CD4-positive, alpha-beta T cell treated with Interleukin-4 for 4 hours (primary cell): Measurements from ENCODE around the gene PSTPIP2.
"Not testable (repeated sequence)": the region's sequence is repeated elsewhere in the genome, so short reads cannot be mapped to it uniquely, and the experiment has no call there.

Experiments
- DNase-seq: peaks from one replicate; pipeline ENCODE4 v3.0.0-alpha.2; 2020

Gene PSTPIP2

DNA sequence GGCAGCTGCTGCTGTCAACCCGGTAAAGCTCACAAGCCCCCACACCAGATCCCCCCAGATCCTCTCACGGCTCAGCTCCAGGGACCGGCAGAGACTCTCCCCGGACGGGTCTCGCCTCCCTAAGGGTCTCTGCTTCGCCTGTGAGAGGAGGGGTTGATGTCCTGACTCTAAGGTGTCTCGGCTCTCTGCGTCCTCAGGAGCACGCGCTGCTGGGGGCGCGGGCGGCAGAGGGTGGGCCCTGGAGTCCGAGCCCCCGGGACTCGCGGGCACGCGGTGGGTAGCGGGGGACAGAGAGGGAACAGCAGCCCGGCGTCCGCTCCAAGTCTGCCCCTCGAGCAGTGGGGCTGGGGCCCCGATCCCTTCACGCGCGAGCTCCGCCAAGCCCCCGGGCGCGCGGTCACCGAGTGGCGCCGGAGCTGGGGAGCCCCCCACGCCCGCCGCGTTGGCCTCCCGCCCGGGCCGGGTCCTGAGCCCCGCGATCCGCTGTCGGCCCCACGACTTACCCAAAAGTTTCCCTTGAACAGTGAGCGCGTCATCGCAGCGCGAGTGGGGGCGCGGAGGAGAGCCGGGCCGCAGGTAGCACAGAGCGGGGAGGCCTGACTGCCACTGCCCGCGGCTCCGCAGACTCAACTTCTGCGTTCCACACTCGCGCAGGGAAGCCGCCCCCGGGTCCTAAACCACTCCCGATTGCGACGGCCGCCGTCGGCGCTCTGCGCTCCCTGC lies at the start of gene PSTPIP2:
PSTPIP2 (minus strand) TSS at position 608 of the 723 bp plus-strand sequence; CDS start at position 536, 72 bp downstream.
- peak; percentile 59 for DNase-seq

GRCh38 chr18:46113751-46114150 lies 41.7 kb upstream of the PSTPIP2 start:
- no peak for DNase-seq

GRCh38 chr18:46110406-46110805 lies 38.3 kb upstream of the PSTPIP2 start:
- no peak for DNase-seq

DNA sequence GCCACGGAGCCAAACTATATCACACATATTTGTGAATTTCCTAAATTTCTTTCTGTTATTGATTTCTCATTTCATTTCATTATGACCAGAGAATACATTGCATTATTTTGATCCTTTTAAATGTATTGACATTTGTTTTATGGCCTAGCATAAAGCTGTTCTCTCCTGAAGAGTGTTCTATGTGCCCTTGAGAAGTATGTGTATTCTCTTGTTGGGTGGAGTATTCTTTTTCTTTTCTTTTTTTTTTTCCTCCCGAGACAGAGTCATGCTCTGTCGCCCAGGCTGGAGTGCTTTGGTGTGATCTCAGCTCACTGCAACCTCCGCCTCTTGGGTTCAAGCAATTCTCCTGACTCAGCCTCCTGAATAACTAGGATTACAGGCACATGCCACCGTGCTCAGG lies 37.3 kb upstream of the PSTPIP2 start:
- no peak for DNase-seq

- peak; percentile 83 for DNase-seq
Measured at GRCh38 chr18:46104128-46104911, 32.3 kb upstream of the PSTPIP2 start, which contains the start of gene HAUS1. HAUS1 (plus strand) TSS chr18:46104385; CDS start chr18:46104412, 27 bp downstream.

- DNase-seq = no peak
Measured at GRCh38 chr18:46099463-46099862, 27.4 kb upstream of the PSTPIP2 start.

DNA sequence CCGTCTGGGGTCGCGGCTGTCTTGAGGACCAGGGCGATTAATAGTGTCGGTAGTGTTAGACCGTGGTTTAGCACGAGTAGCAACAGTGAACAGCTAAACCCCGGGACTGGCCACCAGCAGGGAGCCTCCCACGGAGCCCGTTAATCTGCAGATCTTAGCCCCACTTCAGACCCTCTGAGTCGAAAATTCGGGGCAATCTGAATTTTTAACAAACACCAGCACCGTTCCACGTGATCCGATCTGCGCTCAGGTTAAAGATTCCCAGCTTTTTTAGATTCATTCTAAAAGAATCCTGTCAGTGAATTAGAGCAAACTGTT lies 26.5 kb upstream of the PSTPIP2 start:
- no peak for DNase-seq

DNA sequence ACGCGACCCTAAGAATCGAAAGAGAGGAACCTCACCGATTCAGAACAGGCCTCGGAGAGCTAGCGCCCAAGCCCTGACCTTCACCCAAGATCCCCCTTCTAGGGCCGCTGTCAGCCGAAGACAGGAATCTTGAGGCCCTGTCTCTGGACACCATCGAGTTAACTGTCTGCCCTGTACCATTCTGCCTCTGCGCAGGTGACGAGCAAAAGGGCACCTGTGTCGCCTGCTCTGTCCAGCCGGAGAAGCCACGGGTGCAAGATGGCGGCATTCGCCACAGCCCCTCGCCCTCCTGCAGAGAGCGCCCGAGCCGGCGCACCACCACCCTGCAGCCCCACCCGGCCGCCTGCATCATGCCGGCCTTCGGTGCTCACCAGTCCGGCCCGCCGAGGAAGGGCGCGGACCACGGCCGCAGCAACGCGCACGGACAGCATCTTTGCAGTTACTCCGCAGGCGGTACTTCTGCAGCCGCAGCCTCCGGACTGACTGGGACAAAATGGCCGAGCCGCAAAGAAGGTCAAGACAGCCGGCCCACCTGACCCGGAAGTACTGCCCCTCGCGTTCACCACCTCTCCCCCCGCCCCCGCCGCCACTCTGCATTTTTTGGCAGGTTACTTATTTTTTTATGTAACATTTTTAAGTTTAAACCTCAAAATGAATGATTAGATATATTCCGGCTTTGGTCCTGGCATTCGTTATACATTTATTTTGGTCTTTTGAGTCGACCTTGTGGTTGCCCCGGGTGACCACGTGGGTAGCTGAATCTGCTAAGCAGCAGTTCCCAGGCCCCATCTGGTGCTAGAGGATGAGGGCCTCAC lies 25.9 kb upstream of the PSTPIP2 start, which contains the start of gene ATP5F1A:
ATP5F1A (minus strand) TSS at position 496 of the 815 bp plus-strand sequence; CDS start at position 431, 65 bp downstream.
- DNase-seq = peak; percentile 82

DNA sequence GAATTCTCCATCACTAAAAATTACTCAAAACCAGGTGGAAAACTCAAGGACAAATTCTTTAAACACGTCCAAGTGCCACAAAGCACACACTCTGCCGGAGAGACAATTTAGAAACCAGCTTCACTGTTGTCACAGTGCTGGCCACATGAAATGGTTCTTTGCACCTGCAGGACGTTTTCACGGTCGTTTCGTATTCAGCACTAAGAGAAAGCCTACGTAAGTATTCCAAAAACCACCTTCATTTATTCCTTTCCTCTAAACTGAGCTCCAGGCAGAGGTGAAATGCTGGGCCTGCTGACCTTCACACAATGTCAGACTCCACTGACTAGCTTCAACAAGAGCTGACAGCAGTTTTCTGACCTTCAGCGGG lies 25.4 kb upstream of the PSTPIP2 start:
- DNase-seq = no peak

DNA sequence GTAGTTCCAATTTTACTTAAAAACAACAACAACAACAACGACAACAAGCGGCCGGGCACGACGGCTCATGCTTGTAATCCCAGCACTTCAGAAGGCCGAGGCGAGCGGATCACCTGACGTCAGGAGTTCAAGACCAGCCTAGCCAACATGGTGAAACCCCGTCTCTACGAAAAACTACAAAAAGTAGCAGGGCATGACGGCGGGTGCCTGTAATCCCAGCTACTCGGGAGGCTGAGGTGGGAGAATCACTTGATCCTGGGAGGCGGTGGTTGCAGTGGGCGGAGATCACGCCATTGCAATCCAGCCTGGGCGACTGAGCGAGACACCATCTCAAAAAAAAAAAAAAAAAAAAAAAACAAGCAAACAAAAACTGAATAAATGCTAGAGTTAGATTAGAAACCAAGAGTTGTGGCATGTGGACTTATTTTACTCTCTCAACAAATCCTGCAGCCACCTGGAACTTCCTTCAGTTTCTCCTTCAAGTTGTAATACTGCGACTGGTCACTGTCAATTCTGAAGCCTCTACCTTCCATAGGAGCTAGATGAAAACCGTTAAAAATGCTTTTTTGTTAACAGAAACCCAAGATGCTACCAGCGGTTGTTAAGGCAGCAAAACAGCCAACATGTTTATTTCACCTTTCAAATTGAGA lies 24.7 kb upstream of the PSTPIP2 start:
- no peak for DNase-seq

- DNase-seq = no peak
Measured at GRCh38 chr18:46095532-46095931, 23.5 kb upstream of the PSTPIP2 start.

DNA sequence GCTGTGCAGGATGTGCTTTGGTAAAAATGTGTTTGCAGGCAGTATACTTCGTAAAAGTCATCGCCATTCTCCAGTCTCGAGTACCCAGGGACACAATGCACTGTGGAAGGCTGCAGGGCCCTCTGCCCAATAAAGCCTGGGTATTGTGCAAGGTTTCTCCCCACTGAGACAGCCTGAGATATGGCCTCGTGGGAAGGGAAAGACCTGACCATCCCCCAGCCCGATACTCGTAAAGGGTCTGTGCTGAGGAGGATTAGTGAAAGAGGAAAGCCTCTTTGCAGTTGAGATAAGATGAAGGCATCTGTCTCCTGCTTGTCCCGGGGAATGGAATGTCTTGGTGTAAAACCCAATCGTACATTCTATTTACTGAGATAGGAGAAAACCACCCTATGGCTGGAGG lies 16.4 kb upstream of the PSTPIP2 start:
- DNase-seq = not testable (repeated sequence)

DNA sequence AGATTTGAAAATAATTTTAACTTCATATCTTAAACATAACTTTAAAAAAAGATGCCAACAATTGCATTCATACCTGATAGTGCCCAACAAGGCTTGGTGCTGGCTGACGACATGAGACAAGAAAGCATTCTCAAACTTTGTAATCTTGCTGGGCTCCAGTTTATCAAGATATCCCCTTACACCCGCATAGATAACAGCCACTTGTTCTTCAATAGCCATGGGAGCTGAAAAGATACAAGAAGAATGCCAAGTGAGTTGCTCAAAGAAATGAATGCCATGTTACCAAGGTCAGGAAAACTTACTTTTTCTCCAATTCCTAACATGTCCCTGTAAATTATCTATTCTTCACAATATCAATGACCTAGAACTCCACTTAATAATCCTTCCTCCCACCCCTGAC lies 12.4 kb upstream of the PSTPIP2 start:
- no peak for DNase-seq

DNA sequence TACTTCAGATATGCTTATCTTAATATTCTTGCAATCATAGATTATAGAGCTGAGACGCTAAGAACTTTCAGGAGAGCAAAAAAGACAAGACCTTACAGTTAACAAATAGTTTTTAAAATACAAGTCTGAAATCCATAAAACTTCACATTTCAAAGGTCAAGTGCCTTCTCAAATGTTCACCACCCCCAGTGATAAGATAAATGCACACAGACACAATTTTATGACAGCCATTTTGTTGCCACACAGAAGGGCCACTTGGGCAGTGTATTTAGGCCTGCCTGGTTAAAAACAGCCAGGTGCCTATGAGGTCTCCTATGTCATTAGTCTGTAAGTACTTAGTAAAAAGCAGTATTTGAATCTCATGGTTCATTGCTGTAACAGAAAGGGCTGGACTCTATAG lies 8.1 kb upstream of the PSTPIP2 start:
- DNase-seq = no peak

GRCh38 chr18:46079336-46079735 lies 7.3 kb upstream of the PSTPIP2 start:
- DNase-seq = no peak

DNA sequence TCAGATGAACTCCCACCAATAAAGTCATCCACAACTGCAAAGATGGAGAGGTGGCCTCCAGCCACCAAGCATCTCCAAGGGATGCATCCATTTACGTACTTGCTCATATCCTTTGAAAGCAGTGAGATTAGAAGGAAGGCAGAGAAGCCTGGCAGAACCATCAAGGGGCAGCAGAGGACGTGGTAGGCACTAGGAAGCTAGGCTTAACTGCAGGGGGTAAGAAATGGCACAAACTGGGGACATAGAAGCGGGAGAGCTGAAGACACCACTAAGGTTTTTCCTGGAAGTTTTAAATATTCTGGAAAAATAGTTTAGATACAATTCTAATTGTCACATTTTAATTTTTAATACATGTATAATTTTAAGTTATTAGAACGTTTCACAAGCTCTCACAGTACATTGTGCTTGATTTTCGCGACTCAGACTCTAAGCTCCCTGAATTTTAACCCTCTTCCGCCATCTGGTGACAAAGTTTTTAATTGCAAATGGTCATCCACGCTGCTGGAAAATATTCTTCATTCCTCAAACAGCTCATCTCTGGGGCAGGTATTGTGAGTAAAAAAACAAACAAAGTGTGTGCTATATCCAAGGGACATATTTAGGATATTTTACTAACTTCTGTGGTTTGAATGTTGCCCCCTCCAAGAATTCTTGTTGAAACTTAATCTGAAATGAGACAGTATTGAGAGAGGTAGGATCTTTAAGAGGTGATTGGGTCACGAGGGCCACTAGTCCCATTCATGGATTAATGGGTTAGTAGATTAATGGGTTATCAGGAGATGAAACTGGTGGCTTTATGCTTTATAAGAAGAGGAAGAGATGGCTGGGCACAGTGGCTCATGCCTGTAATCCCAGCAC lies 1.6 kb upstream of the PSTPIP2 start:
- peak; percentile 76 for DNase-seq

DNA sequence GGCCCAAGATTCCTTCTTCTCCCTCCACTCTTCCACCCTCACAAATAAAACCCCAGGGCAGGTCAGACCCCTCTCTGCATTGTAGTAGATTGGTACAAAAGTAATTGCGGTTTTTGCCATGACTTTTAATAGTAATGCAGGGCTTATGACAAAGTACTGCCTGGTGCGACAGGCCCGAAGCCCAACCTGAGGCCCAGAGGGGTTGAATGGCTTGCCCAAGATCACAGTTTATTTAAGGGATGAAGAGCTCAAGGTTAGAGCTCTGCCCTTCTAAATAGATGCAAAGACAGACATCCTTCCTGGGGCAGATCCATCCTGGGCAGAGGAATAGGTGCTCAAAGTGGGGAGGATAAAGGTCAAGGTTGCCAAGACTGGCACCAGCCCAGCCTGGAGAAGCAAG lies 899 bp upstream of the PSTPIP2 start:
- DNase-seq = no peak

DNA sequence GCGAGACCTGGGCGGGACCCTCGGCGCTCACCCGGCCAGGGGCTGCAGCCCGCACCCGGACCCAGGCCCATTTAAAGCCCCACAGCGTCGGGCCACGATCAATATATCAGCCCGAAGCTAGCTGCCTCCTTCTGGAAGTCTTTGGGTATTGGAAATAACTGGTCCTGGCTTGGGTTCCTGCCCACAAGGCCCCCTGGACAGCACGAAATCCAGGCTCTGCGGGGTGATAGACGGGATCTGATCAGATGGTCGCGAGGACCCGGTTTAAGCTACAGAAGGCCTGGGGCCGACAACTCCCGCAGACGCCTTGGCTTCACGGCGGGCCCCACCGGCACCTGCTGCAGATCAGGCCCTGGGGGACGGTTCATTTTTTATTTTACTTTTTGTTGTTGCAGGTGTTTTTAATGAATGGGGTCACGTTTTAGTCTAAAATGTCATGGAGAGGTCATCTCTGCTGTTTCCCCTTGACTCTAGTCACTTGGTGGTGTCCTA lies 362 bp upstream of the PSTPIP2 start:
- no peak for DNase-seq

GRCh38 chr18:46070815-46071652 lies 1.0 kb downstream of the PSTPIP2 start:
- DNase-seq = no peak

DNA sequence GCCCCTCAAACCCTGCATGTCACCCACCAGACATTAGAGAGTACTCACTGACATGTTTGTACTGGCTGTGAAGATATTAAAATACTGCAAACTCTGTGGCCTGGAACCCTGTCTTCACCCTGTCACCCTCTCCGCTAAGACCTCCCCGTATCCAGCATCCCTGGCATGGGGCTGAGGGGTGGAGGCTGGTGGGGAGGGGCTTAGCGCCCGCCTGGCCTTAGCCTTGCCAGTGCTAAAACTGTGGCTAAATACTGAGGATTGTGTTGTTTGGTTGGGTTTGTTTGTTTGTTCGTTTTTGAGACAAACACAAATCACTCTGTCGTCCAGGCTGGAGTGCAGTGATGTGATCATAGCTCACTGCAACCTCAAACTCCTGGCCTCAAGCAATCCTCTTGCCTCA lies 1.8 kb downstream of the PSTPIP2 start:
- no peak for DNase-seq

GRCh38 chr18:46069524-46069923 lies 2.5 kb downstream of the PSTPIP2 start:
- DNase-seq = no peak
